GM06990 (cell line): Measurements from ENCODE around the gene CGB5.
"Not testable (repeated sequence)": the region's sequence is repeated elsewhere in the genome, so short reads cannot be mapped to it uniquely, and the experiment has no call there.

Source experiments
- DNase-seq: peaks from one replicate; pipeline ENCODE4 v3.0.0-alpha.2; 2011; ENCODE audit not compliant: insufficient read length; ENCODE audit errors: extremely low read depth
- H3K27me3 ChIP-seq: replicated peaks from 2 replicates; pipeline ENCODE4 v1.6.0; 2011; ENCODE audit warnings: low read length; ENCODE audit not compliant: control insufficient read depth, insufficient read depth
- H3K36me3 ChIP-seq: 2 replicates; pipeline ENCODE4 v1.5.1; 2011; ENCODE audit warnings: low read length; ENCODE audit not compliant: control insufficient read depth, insufficient read depth
- H3K4me3 ChIP-seq: replicated peaks from 2 replicates; pipeline ENCODE4 v1.5.1; 2011; ENCODE audit warnings: low read depth, mild to moderate bottlenecking, control low read depth, low read length
- CTCF ChIP-seq: IDR thresholded peaks from 2 replicates; pipeline ENCODE4 v1.5.1; 2011; ENCODE audit warnings: low read length, control low read depth, mild to moderate bottlenecking, inconsistent platforms; ENCODE audit not compliant: insufficient read depth, poor library complexity, severe bottlenecking

CGB5 gene

GRCh38 chr19:49043548-49043947 is at the start of gene CGB5:
CGB5 (plus strand) TSS chr19:49043848; CDS start chr19:49044210, 362 bp downstream.
- H3K4me3 ChIP-seq, H3K27me3 ChIP-seq, H3K36me3 ChIP-seq, DNase-seq: not testable (repeated sequence)

GRCh38 chr19:48994035-48994386 is 49.6 kb upstream of the CGB5 start:
- Histone ChIP-seq H3K36me3 (peaks cover 2% of the 10 kb centered on the region; the same call in 1 of the 2 replicates), H3K27me3 (no peaks in the 10 kb centered on the region), H3K4me3 (peak overlapping the region; percentile 92)
- TF ChIP-seq CTCF, result no peak
- no peak for DNase-seq

GRCh38 chr19:48997972-48998371 is 45.7 kb upstream of the CGB5 start:
- Histone ChIP-seq H3K4me3 (no peak overlapping the region), H3K27me3 (no peaks in the 10 kb centered on the region), H3K36me3 (peaks cover 8% of the 10 kb centered on the region)
- no peak for DNase-seq
- TF ChIP-seq CTCF, result peak; percentile 73

GRCh38 chr19:48999481-49000325 is 43.9 kb upstream of the CGB5 start:
- Histone ChIP-seq H3K36me3 (peaks cover 20% of the 10 kb centered on the region), H3K4me3 (no peak overlapping the region), H3K27me3 (no peaks in the 10 kb centered on the region)
- DNase-seq, result no peak
- peak; percentile 89 for TF ChIP-seq CTCF

- DNase-seq, result no peak
- Histone ChIP-seq H3K27me3 (no peaks in the 10 kb centered on the region), H3K36me3 (peaks cover 36% of the 10 kb centered on the region), H3K4me3 (no peak overlapping the region)
- no peak for TF ChIP-seq CTCF
These were observed 39.5 kb upstream of the CGB5 start for GRCh38 chr19:49004133-49004532.

GRCh38 chr19:49004964-49005614 is 38.6 kb upstream of the CGB5 start:
- H3K4me3 ChIP-seq, result no peak overlapping the region
- peaks cover 34% of the 10 kb centered on the region for H3K36me3 ChIP-seq
- no peak for TF ChIP-seq CTCF
- no peaks in the 10 kb centered on the region for H3K27me3 ChIP-seq
- no peak for DNase-seq
